Measurements from ENCODE around the gene MPRIP.

The MPRIP gene

GRCh38 chr17:17152385-17152784 lies 110.1 kb downstream of the MPRIP start:
- no peaks in the 10 kb centered on the region for H3K27me3 ChIP-seq (replicated peaks; ENCODE audit: control insufficient read depth, insufficient read depth, low read length)
- no peak overlapping the region for H3K4me3 ChIP-seq (replicated peaks; ENCODE audit: low read depth, low read length)
- DNase-seq (ENCODE audit: extremely low read depth, insufficient read length), result no peak
- TF ChIP-seq CTCF (IDR thresholded peaks at IDR 0.05; ENCODE audit: insufficient read depth, low read length, poor library complexity, severe bottlenecking), result no peak
- H3K36me3 ChIP-seq (ENCODE audit: control insufficient read depth, insufficient read depth, low read length), result peaks cover 37% of the 10 kb centered on the region

GRCh38 chr17:17153071-17153470 lies 110.8 kb downstream of the MPRIP start:
- H3K4me3 ChIP-seq (replicated peaks; ENCODE audit: low read depth, low read length), result no peak overlapping the region
- no peak for TF ChIP-seq CTCF (IDR thresholded peaks at IDR 0.05; ENCODE audit: insufficient read depth, low read length, poor library complexity, severe bottlenecking)
- H3K36me3 ChIP-seq (ENCODE audit: control insufficient read depth, insufficient read depth, low read length), result peaks cover 40% of the 10 kb centered on the region
- no peak for DNase-seq (ENCODE audit: extremely low read depth, insufficient read length)
- no peaks in the 10 kb centered on the region for H3K27me3 ChIP-seq (replicated peaks; ENCODE audit: control insufficient read depth, insufficient read depth, low read length)

- Histone ChIP-seq H3K27me3 (replicated peaks; ENCODE audit: control insufficient read depth, insufficient read depth, low read length) (no peaks in the 10 kb centered on the region), H3K36me3 (ENCODE audit: control insufficient read depth, insufficient read depth, low read length) (peaks cover 40% of the 10 kb centered on the region), H3K4me3 (replicated peaks; ENCODE audit: low read depth, low read length) (no peak overlapping the region)
- no peak for TF ChIP-seq CTCF (IDR thresholded peaks at IDR 0.05; ENCODE audit: insufficient read depth, low read length, poor library complexity, severe bottlenecking)
- DNase-seq (ENCODE audit: extremely low read depth, insufficient read length), result no peak
Observed at GRCh38 chr17:17153709-17154108, 111.5 kb downstream of the MPRIP start.

GRCh38 chr17:17154556-17154955 lies 112.3 kb downstream of the MPRIP start:
- Histone ChIP-seq H3K4me3 (replicated peaks; ENCODE audit: low read depth, low read length) (no peak overlapping the region), H3K27me3 (replicated peaks; ENCODE audit: control insufficient read depth, insufficient read depth, low read length) (no peaks in the 10 kb centered on the region), H3K36me3 (ENCODE audit: control insufficient read depth, insufficient read depth, low read length) (peaks cover 46% of the 10 kb centered on the region)
- TF ChIP-seq CTCF (IDR thresholded peaks at IDR 0.05; ENCODE audit: insufficient read depth, low read length, poor library complexity, severe bottlenecking), result no peak
- DNase-seq (ENCODE audit: extremely low read depth, insufficient read length), result no peak

- no peaks in the 10 kb centered on the region for H3K27me3 ChIP-seq (replicated peaks; ENCODE audit: control insufficient read depth, insufficient read depth, low read length)
- TF ChIP-seq CTCF (IDR thresholded peaks at IDR 0.05; ENCODE audit: insufficient read depth, low read length, poor library complexity, severe bottlenecking), result no peak
- no peak for DNase-seq (ENCODE audit: extremely low read depth, insufficient read length)
- no peak overlapping the region for H3K4me3 ChIP-seq (replicated peaks; ENCODE audit: low read depth, low read length)
- H3K36me3 ChIP-seq (ENCODE audit: control insufficient read depth, insufficient read depth, low read length), result peaks cover 46% of the 10 kb centered on the region
Observed at GRCh38 chr17:17154981-17155380, 112.7 kb downstream of the MPRIP start.

GRCh38 chr17:17155568-17155967 lies 113.3 kb downstream of the MPRIP start:
- Histone ChIP-seq H3K27me3 (replicated peaks; ENCODE audit: control insufficient read depth, insufficient read depth, low read length) (no peaks in the 10 kb centered on the region), H3K4me3 (replicated peaks; ENCODE audit: low read depth, low read length) (no peak overlapping the region), H3K36me3 (ENCODE audit: control insufficient read depth, insufficient read depth, low read length) (peaks cover 49% of the 10 kb centered on the region)
- no peak for TF ChIP-seq CTCF (IDR thresholded peaks at IDR 0.05; ENCODE audit: insufficient read depth, low read length, poor library complexity, severe bottlenecking)
- DNase-seq (ENCODE audit: extremely low read depth, insufficient read length), result no peak
